HepG2 (cell line): ENCODE results near the gene SSTR5. TPM values are rescaled to one million over a fixed set of nuclear protein-coding genes. Genes with fewer than 3 reads are reported as not detected.

ENCODE experiments used
- ATAC-seq: fragments of 200-7000 bp; cut with Tn5 transposase; 3 replicates; pipeline ENCODE4 v1.9.1; 2020; ENCODE audit warnings: mild to moderate bottlenecking, moderate library complexity
- BruUV-seq: library from RNA; stranded (reverse); fragments of 400-500 nt; replicated peaks from 2 replicates; lab custom pipeline; 2021; lab: Mats Ljungman, UMichigan
- CTCF ChIA-PET: fragments of 300-600 bp; formaldehyde crosslinking; extraction: SDS; loops from one replicate; lab custom pipeline; 2021; ENCODE audit warnings: low total read pairs, inconsistent platforms, low intra/inter-chr PET ratio; lab: Yijun Ruan, JAX
- POLR2A ChIA-PET: fragments of 350-600 bp; sonication (Branson Sonifier 250); formaldehyde crosslinking; loops from one replicate; lab custom pipeline; 2020; ENCODE audit warnings: antibody characterized with exemption, inconsistent platforms; lab: Yijun Ruan, JAX
- DNase-seq: peaks from one replicate; pipeline ENCODE4 v3.0.0-alpha.2; 2015; ENCODE audit warnings: low spot score
- FAIRE-seq: peaks from 3 replicates; lab custom pipeline; 2011; peaks lifted over from hg19 to GRCh38; lab: Jason Lieb, UNC
- H2AFZ ChIP-seq: one replicate; pipeline ENCODE4 v1.6.1; 2011; ENCODE audit warnings: low read length, inconsistent platforms
- H3K27ac ChIP-seq: fragments of 300-600 bp; 3 replicates; pipeline ENCODE4 v1.8.0; 2011; ENCODE audit warnings: mixed run types, mild to moderate bottlenecking, mixed read lengths, low read length, inconsistent platforms; ENCODE audit not compliant: insufficient read depth; ENCODE audit errors: extremely low read length
- H3K27me3 ChIP-seq, 2 experiments: fragments of 200-600 bp in 1 of 2; 2 replicates in 1 of 2; 3 replicates in 1 of 2; pipeline versions ENCODE4 v1.6.0 to v1.8.0; 2011; ENCODE audit warnings: low read length in 2 of 2, mild to moderate bottlenecking in 2 of 2, moderate library complexity in 2 of 2, inconsistent platforms in 1 of 2; ENCODE audit not compliant: insufficient read depth in 2 of 2, control insufficient read depth in 1 of 2
- H3K36me3 ChIP-seq, 2 experiments: fragments of 200-600 bp in 1 of 2; replicated peaks in 1 of 2; 2 replicates in 1 of 2; 3 replicates in 1 of 2; pipeline versions ENCODE4 v1.5.1 to v1.8.0; 2011; ENCODE audit warnings: low read length in 2 of 2, inconsistent platforms in 1 of 2; ENCODE audit not compliant: insufficient read depth in 2 of 2, control insufficient read depth in 1 of 2
- H3K4me1 ChIP-seq: 2 replicates; pipeline ENCODE4 v1.5.1; 2012; ENCODE audit warnings: low read length, inconsistent platforms; ENCODE audit not compliant: insufficient read depth
- H3K4me2 ChIP-seq: 2 replicates; pipeline ENCODE4 v1.6.0; 2011; ENCODE audit warnings: low read depth, low read length, inconsistent platforms
- H3K4me3 ChIP-seq, 3 experiments: fragments of 200-600 bp in 1 of 3; sonication (generic), shearing (Covaris generic) in 1 of 3; replicated peaks in 1 of 3; 2 replicates each; pipeline ENCODE4 v1.5.1; 2011 to 2016; ENCODE audit warnings: low read length in 3 of 3, inconsistent platforms in 2 of 3, low read depth in 2 of 3, mild to moderate bottlenecking in 2 of 3, control low read depth in 1 of 3, mixed read lengths in 1 of 3; ENCODE audit not compliant: insufficient read depth in 1 of 3
- H3K79me2 ChIP-seq: one replicate; pipeline ENCODE4 v1.6.1; 2011; ENCODE audit warnings: low read length, inconsistent platforms; ENCODE audit not compliant: insufficient read depth
- H3K9ac ChIP-seq: 2 replicates; pipeline ENCODE4 v1.6.0; 2011; ENCODE audit warnings: mild to moderate bottlenecking, low read depth, low read length, inconsistent platforms; ENCODE audit not compliant: insufficient read depth
- H3K9me3 ChIP-seq: 2 replicates; pipeline ENCODE4 v1.5.1; 2012; ENCODE audit warnings: mild to moderate bottlenecking, low read length
- H4K20me1 ChIP-seq: 2 replicates; pipeline ENCODE4 v1.6.0; 2011; ENCODE audit warnings: inconsistent platforms, mild to moderate bottlenecking, low read length, moderate library complexity; ENCODE audit not compliant: insufficient read depth
- AFF4 ChIP-seq: sonication (generic); formaldehyde crosslinking; IDR thresholded peaks from 2 replicates; pipeline ENCODE4 v1.4.0; 2020; ENCODE audit warnings: missing genetic modification reagents
- GLMP ChIP-seq: sonication (generic); formaldehyde crosslinking; IDR thresholded peaks from 2 replicates; pipeline ENCODE4 v1.9.0; 2021; ENCODE audit warnings: missing genetic modification reagents, mild to moderate bottlenecking, borderline replicate concordance
- HNRNPLL ChIP-seq: fragments of 200-400 bp; formaldehyde crosslinking; IDR thresholded peaks from 2 replicates; pipeline ENCODE4 v1.6.1; 2017; ENCODE audit warnings: mild to moderate bottlenecking, low read depth, low read length; ENCODE audit not compliant: poor library complexity, severe bottlenecking
- MTF2 ChIP-seq: sonication (generic); formaldehyde crosslinking; IDR thresholded peaks from 2 replicates; pipeline ENCODE4 v1.5.0; 2020; ENCODE audit warnings: missing genetic modification reagents, borderline replicate concordance
- PRDM15 ChIP-seq: sonication (generic); formaldehyde crosslinking; IDR thresholded peaks from 2 replicates; pipeline ENCODE4 v1.4.0; 2020; ENCODE audit warnings: missing genetic modification reagents
- SP4 ChIP-seq: sonication (generic); formaldehyde crosslinking; IDR thresholded peaks from 2 replicates; pipeline ENCODE4 v1.8.1; 2023; ENCODE audit warnings: mild to moderate bottlenecking, missing genetic modification reagents
- ZBTB42 ChIP-seq: sonication (generic); formaldehyde crosslinking; IDR thresholded peaks from 2 replicates; pipeline ENCODE4 v1.5.0; 2020; ENCODE audit warnings: mild to moderate bottlenecking, missing genetic modification reagents
- ZFP91 ChIP-seq: sonication (generic); formaldehyde crosslinking; IDR thresholded peaks from 2 replicates; pipeline ENCODE4 v1.9.0; 2022; ENCODE audit warnings: missing genetic modification reagents, mild to moderate bottlenecking, borderline replicate concordance
- ZNF12 ChIP-seq: sonication (generic); formaldehyde crosslinking; IDR thresholded peaks from 2 replicates; pipeline ENCODE4 v1.5.0; 2020; ENCODE audit warnings: missing genetic modification reagents
- ZNF3 ChIP-seq: IDR thresholded peaks from 2 replicates; pipeline ENCODE4 v1.7.0; 2017; ENCODE audit warnings: inconsistent platforms
- ZNF709 ChIP-seq: sonication (generic); formaldehyde crosslinking; IDR thresholded peaks from 2 replicates; pipeline ENCODE4 v1.5.0; 2020; ENCODE audit warnings: mild to moderate bottlenecking, missing genetic modification reagents
- ZNF777 ChIP-seq: sonication (generic); formaldehyde crosslinking; IDR thresholded peaks from 2 replicates; pipeline ENCODE4 v1.4.0; 2020; ENCODE audit warnings: missing genetic modification reagents
- ZSCAN30 ChIP-seq: sonication (generic); formaldehyde crosslinking; IDR thresholded peaks from 2 replicates; pipeline ENCODE4 v1.5.0; 2020; ENCODE audit warnings: mild to moderate bottlenecking, missing genetic modification reagents
- WGBS: methylation state at CpG from one replicate; pipeline ENCODE4 v1.1.6; 2017; ENCODE audit warnings: low lambda C conversion rate; 5-methylcytosine and 5-hydroxymethylcytosine counted together
- in situ Hi-C: cut with HindIII; loops from 2 replicates; pipeline ENCODE4 v1.10.0; 2017; ENCODE audit warnings: low pct_unique_long_range_greater_than_20kb; ENCODE audit not compliant: extremely low pct_ligation_motif_present
- intact Hi-C: fragments of 100-400 bp; cut with micrococcal nuclease; formaldehyde crosslinking; loops from one replicate; pipeline ENCODE4 v1.10.0; 2022; ENCODE audit not compliant: unreplicated experiment
- polyA plus RNA-seq, 8 experiments: library from polyadenylated mRNA; depleted of rRNA in 3 of 8; stranded (reverse) in 7 of 8; unstranded in 1 of 8; fragments of >200 nt; fragmentation: Illumina TruSeq in 4 of 8; extraction: Trizol in 4 of 8; gene quantifications; 2 replicates each; pipeline versions ENCODE4 v1.2.1 to v1.2.3, GENCODE V29; 2011 to 2016; ENCODE audit warnings: low read depth in 4 of 8, missing spikeins in 1 of 8, mixed read lengths in 1 of 8; ENCODE audit not compliant: insufficient read depth in 1 of 8
- total RNA-seq, 5 experiments: library from RNA; depleted of rRNA; stranded (reverse); fragments of >200 nt; fragmentation: Illumina TruSeq; extraction: Trizol; gene quantifications; 2 replicates each; pipeline ENCODE4 v1.2.3, GENCODE V29; 2016; ENCODE audit warnings: low read depth in 1 of 5

The SSTR5 gene
- total and polyA plus RNA-seq, 2 of the 13 experiments (the other 11 are each of a cell fraction or from before 2014, with no cell fraction given): 0.20 to 0.49 TPM

GRCh38 chr16:1048442-1049112 is 24.0 kb upstream of the SSTR5 start:
- peaks cover 23 to 71% of the 10 kb centered on the region in 2 experiments for H3K27me3 ChIP-seq
- no TSS peak for BruUV-seq
- ATAC-seq (peak; percentile 60), DNase-seq (peak; percentile 14), FAIRE-seq (no peak)
- WGBS: 0% methylated on average over 3 of the region's 37 CpGs
- peaks cover 18% of the 10 kb centered on the region for H3K4me1 ChIP-seq
- no peaks in the 10 kb centered on the region; the same call in 1 of the 2 replicates for H4K20me1 ChIP-seq
- TF ChIP-seq ZFP91 (CRISPR knock-in tag) (no peak), GLMP (CRISPR knock-in tag) (no peak), ZNF12 (no peak), HNRNPLL (peak; percentile 25), ZNF709 (CRISPR knock-in tag) (0 out of 2 replicates have a peak, but pooled peaks have one; percentile 24), ZSCAN30 (CRISPR knock-in tag) (no peak), SP4 (peak; percentile 48; the same call in 1 of the 2 replicates), PRDM15 (CRISPR knock-in tag) (peak; percentile 30; the same call in 1 of the 2 replicates), ZNF3 (CRISPR knock-in tag) (no peak), ZBTB42 (CRISPR knock-in tag) (no peak), ZNF777 (peak; percentile 48; the same call in 1 of the 2 replicates), MTF2 (CRISPR knock-in tag) (peak; percentile 46; the same call in 1 of the 2 replicates), AFF4 (CRISPR knock-in tag) (no peak)
- in situ Hi-C loops (no loop called here), intact Hi-C loops (no loop called here)
- H3K27ac ChIP-seq: no peak overlapping the region
- no peak overlapping the region for H2AFZ ChIP-seq
- H3K36me3 ChIP-seq: no peaks in the 10 kb centered on the region
- H3K9ac ChIP-seq: no peak overlapping the region
- peak overlapping the region in 2 of 3 experiments; percentile 33 to 55; a peak in 3 of 6 replicates for H3K4me3 ChIP-seq
- peak overlapping the region; percentile 51; the same call in 1 of the 2 replicates for H3K4me2 ChIP-seq
- H3K79me2 ChIP-seq: no peaks in the 10 kb centered on the region
- H3K9me3 ChIP-seq: no peaks in the 10 kb centered on the region
- POLR2A ChIA-PET: interaction anchor here (0.7 to 1.5 kb wide), 2 partner anchors 17 to 77 kb away, joined by 3 to 4 read pairs; no protein-coding TSS in a partner anchor
- CTCF ChIA-PET: no interaction called here
